ENCODE data around the gene SELP.

The SELP gene

DNA sequence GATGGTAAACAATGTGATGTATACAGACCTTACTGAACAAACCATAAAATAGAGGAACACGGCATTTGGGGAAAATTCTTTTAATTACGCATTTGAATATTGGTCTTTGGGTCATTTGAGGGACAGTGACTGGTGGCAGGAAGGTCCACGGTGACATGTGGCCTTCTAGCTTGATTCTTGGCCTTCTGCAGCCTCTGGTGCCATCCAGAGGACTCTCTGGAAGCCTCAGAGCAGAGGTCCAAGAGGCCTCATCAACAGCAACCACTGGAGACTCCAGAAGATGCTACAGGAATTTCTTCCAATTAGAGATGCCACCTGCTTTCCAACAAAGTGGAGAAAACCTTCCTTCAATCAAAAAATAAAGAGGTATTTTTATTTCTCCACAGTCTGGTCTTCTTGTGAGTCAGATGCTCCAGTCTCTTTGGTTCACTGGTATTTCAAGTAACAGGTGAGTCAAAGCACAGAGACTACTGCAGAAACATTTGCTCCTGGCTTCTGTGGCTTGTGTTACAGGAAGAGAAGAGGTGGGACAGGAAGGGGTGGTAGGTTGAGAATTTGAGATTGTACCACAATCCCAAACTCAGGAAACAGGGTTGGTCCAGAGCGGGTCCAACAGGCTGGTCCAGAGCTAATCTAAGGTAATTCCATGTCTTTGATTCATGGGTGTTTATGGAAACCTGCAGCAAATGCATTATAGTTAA lies 41.0 kb downstream of the SELP start:
- no peaks in the 10 kb centered on the region for H3K9me3 ChIP-seq (replicated peaks; ENCODE audit: low read length)
- no peak overlapping the region for H3K9ac ChIP-seq (ENCODE audit: low read depth, low read length)
- H3K27me3 ChIP-seq (ENCODE audit: control insufficient read depth, insufficient read depth, low read length): peaks cover 35% of the 10 kb centered on the region
- no peak overlapping the region for H3K4me3 ChIP-seq (ENCODE audit: low read length)
- no peaks in the 10 kb centered on the region for H3K36me3 ChIP-seq (ENCODE audit: insufficient read depth, low read length)
- H3K4me2 ChIP-seq (ENCODE audit: low read length): no peak overlapping the region
- H3K4me1 ChIP-seq (ENCODE audit: control insufficient read depth, insufficient read depth, low read length): no peaks in the 10 kb centered on the region

DNA sequence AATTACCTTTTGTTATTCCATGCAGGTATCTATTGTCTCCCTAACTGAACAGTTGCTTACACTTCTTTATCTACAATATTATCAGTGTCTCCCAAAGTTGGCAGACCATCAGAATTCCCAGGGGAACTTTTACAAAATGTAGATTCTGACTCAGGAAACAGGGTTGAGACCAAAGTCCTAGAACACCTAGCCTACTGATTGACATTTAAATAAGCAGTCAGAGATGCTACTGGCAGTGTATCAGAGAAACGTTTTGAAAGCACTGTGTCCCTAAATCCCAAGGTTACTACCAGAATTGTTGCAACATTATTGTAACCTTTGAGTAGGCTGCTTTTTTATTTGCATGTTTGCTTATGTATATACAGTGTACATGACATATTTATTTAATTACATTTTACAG lies 41.8 kb downstream of the SELP start:
- H3K4me3 ChIP-seq (ENCODE audit: low read length): no peak overlapping the region
- H3K9ac ChIP-seq (ENCODE audit: low read depth, low read length): no peak overlapping the region
- no peaks in the 10 kb centered on the region for H3K9me3 ChIP-seq (replicated peaks; ENCODE audit: low read length)
- no peaks in the 10 kb centered on the region for H3K36me3 ChIP-seq (ENCODE audit: insufficient read depth, low read length)
- H3K27me3 ChIP-seq (ENCODE audit: control insufficient read depth, insufficient read depth, low read length): peaks cover 40% of the 10 kb centered on the region
- H3K4me1 ChIP-seq (ENCODE audit: control insufficient read depth, insufficient read depth, low read length): no peaks in the 10 kb centered on the region
- H3K4me2 ChIP-seq (ENCODE audit: low read length): no peak overlapping the region

DNA sequence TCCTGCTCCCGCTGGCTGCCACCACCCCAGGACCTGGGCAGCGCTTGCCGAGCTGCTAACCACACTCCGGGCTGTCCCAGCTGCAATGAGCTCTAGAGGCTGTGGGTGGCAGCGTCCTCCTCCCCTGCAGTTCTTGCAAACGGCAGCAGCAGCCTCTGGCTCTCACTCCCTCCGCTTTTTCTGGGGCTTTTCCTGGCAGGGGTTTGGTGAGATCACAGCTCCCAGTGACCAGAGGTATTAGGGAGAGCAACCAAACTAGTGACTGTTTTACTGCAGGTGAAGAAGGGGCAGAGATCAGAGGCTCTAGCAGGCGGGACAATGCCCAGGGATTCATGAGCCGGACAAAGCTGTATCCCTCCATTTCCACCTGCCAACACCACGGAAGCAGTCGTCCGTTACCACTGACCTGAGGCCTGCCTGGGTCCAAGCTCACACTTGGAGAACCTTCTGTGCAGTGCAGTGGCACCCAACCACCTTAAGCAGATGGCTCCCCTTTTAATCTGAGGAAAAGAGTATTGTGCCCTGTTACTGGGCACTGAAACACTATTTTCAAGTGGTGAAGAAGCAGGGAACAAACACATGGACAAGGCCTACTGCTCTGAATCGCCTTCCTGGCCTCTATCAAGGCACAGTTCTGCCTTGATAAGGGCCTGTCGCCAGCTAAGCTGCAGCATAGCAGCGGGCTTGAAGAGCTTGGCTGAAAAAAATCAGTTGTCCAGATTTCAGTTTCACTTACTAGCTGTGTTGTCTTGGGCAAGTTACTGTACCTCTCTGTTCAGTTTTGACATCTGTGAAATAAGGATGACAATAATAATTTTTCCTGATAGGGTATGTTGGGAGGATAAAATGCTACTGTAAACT lies 43.3 kb downstream of the SELP start, which contains the start of gene F5:
Gene F5, minus strand, starts transcription at position 87 of the 861 bp plus-strand sequence. CDS start 95 bp downstream, outside the sequence.
- no peaks in the 10 kb centered on the region for H3K9me3 ChIP-seq (replicated peaks; ENCODE audit: low read length)
- peaks cover 38% of the 10 kb centered on the region for H3K27me3 ChIP-seq (ENCODE audit: control insufficient read depth, insufficient read depth, low read length)
- no peak within 1 kb of the TSS for H3K9ac ChIP-seq (ENCODE audit: low read depth, low read length)
- no peaks in the 10 kb centered on the region for H3K4me1 ChIP-seq (ENCODE audit: control insufficient read depth, insufficient read depth, low read length)
- peak within 1 kb of the TSS; percentile 60 for H3K4me2 ChIP-seq (ENCODE audit: low read length)
- H3K4me3 ChIP-seq (ENCODE audit: low read length): peak within 1 kb of the TSS; percentile 23
- no peaks in the 10 kb centered on the region for H3K36me3 ChIP-seq (ENCODE audit: insufficient read depth, low read length)

DNA sequence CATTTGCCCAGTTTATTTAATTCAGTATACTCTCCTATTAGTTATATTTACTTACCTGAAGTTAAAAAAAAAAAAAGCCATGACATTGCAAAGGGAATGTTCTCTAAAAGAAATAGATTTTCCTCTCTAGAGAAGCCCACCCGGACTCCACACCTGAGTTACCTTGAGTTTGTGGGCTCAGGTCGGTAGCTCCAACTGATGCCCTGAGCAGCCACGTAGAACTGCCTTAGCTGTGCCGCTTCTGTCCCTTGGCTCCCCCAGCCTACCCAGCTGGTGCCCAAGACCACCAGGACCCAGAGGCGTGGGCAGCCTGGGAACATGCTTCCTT lies 43.9 kb downstream of the SELP start:
- H3K27me3 ChIP-seq (ENCODE audit: control insufficient read depth, insufficient read depth, low read length): peaks cover 38% of the 10 kb centered on the region
- H3K4me1 ChIP-seq (ENCODE audit: control insufficient read depth, insufficient read depth, low read length): no peaks in the 10 kb centered on the region
- H3K4me3 ChIP-seq (ENCODE audit: low read length): no peak overlapping the region
- peak overlapping the region; percentile 15 for H3K4me2 ChIP-seq (ENCODE audit: low read length)
- H3K9me3 ChIP-seq (replicated peaks; ENCODE audit: low read length): no peaks in the 10 kb centered on the region
- no peak overlapping the region for H3K9ac ChIP-seq (ENCODE audit: low read depth, low read length)
- H3K36me3 ChIP-seq (ENCODE audit: insufficient read depth, low read length): no peaks in the 10 kb centered on the region

DNA sequence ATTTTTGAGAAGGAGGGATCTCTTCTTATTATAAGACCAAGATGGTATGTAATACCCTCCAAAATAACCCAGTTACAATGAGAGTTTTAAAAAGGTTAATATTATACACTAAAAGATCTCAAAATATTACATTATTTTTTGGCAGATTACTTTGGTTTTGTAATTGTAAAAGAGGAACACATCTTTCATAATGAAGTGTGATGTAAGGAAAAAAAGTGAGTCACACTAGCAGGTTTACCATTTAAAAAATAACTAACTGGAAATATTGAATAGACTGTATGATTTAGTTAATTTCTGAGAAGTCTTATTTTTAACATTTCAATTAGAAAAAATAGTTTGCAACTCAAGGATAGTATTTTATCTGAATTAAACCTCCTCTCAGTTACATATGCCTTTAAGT lies 44.7 kb downstream of the SELP start:
- no peak overlapping the region for H3K9ac ChIP-seq (ENCODE audit: low read depth, low read length)
- peaks cover 41% of the 10 kb centered on the region for H3K27me3 ChIP-seq (ENCODE audit: control insufficient read depth, insufficient read depth, low read length)
- no peaks in the 10 kb centered on the region for H3K9me3 ChIP-seq (replicated peaks; ENCODE audit: low read length)
- H3K4me2 ChIP-seq (ENCODE audit: low read length): no peak overlapping the region
- no peaks in the 10 kb centered on the region for H3K4me1 ChIP-seq (ENCODE audit: control insufficient read depth, insufficient read depth, low read length)
- no peak overlapping the region for H3K4me3 ChIP-seq (ENCODE audit: low read length)
- no peaks in the 10 kb centered on the region for H3K36me3 ChIP-seq (ENCODE audit: insufficient read depth, low read length)

DNA sequence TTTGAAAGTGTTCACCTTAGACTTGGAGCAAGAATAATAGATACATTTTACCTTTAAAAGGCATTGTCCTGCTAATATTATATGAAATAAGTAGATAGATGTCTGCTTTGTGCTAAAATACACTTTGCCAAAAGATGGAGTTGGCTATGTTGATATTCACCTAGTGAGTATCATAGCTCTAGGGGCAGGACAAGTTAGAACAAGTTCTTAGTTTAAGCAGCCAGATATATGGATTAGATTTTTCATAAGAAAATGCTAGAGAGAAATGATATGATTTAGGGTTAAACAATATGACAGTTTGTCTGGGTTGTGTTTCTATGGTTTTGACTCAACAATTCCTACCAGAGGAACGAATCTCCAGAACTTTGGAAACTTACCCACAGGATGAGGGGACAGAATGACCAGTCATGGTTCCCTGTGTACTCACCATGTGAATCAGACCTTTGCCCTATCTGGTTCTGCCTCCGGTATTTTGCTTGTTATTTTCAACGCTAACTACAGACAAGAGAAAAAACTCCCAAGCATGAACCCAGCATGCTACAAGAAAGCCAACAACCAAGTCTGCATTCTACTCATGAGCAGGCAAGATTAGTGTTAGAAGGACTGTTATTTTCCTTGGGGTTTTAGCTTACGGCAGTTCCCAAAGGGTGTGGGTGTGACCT lies 45.3 kb downstream of the SELP start:
- H3K4me1 ChIP-seq (ENCODE audit: control insufficient read depth, insufficient read depth, low read length): no peaks in the 10 kb centered on the region
- H3K9ac ChIP-seq (ENCODE audit: low read depth, low read length): no peak overlapping the region
- H3K4me2 ChIP-seq (ENCODE audit: low read length): no peak overlapping the region
- no peaks in the 10 kb centered on the region for H3K9me3 ChIP-seq (replicated peaks; ENCODE audit: low read length)
- H3K4me3 ChIP-seq (ENCODE audit: low read length): no peak overlapping the region
- peaks cover 41% of the 10 kb centered on the region for H3K27me3 ChIP-seq (ENCODE audit: control insufficient read depth, insufficient read depth, low read length)
- no peaks in the 10 kb centered on the region for H3K36me3 ChIP-seq (ENCODE audit: insufficient read depth, low read length)

DNA sequence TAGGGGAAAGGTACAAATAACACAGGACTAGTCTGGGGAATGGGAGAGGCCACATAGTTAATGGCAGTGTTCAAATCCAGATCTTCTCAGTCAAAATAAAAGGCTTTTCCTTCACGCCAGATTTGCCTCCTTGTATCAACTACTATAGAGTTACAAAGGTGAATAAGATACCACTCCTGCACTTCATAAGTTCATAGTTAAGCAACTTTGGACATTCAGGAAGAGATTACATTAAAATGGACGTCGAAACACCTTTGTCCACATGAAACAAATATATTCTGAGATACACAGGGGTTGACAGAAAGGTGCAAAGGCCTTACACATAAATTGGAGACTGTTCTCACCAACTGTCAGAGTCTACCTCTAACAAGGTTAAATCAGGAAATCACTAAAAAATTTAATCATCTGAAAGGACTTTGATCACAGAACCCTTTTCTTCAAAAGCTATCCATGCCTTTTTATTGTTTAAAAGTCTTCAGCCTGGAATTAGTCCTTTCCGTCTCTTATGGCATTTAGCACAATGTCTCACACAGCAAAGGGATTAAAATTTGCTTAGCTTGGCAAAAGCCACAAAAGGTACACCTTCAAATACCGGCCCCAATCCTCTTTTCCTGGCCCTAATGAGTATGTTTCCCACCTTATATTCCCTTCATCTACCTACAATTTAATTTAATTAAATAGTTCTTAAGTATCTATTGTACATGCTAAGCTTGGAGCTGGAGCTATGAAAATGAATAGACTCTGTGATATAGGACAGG lies 51.8 kb downstream of the SELP start:
- H3K36me3 ChIP-seq (ENCODE audit: insufficient read depth, low read length): no peaks in the 10 kb centered on the region
- H3K27me3 ChIP-seq (ENCODE audit: control insufficient read depth, insufficient read depth, low read length): peaks cover 34% of the 10 kb centered on the region
- H3K4me3 ChIP-seq (ENCODE audit: low read length): no peak overlapping the region
- H3K9me3 ChIP-seq (replicated peaks; ENCODE audit: low read length): no peaks in the 10 kb centered on the region
- H3K4me2 ChIP-seq (ENCODE audit: low read length): no peak overlapping the region
- H3K9ac ChIP-seq (ENCODE audit: low read depth, low read length): no peak overlapping the region
- no peaks in the 10 kb centered on the region for H3K4me1 ChIP-seq (ENCODE audit: control insufficient read depth, insufficient read depth, low read length)

DNA sequence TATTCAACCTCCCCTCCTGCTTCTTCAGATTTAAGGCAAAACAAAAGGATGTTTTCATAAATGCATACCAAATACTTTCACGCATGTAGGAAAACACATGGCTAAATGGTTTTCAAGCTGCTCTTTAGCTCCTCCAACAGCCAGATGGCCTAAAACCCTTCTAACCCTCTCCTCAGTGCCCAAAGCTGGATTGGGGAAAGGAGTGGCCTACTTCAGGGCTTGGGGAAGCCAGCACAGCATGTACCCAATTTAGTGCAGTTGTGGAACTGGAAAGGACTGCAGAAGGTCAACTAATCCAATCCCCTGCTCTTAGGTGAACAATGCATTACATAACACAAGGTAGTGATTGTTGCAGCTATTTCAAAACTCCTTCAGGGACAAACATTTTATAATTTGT lies 53.0 kb downstream of the SELP start:
- no peak overlapping the region for H3K9ac ChIP-seq (ENCODE audit: low read depth, low read length)
- H3K4me2 ChIP-seq (ENCODE audit: low read length): no peak overlapping the region
- H3K4me3 ChIP-seq (ENCODE audit: low read length): no peak overlapping the region
- H3K9me3 ChIP-seq (replicated peaks; ENCODE audit: low read length): no peaks in the 10 kb centered on the region
- H3K36me3 ChIP-seq (ENCODE audit: insufficient read depth, low read length): no peaks in the 10 kb centered on the region
- peaks cover 28% of the 10 kb centered on the region for H3K27me3 ChIP-seq (ENCODE audit: control insufficient read depth, insufficient read depth, low read length)
- no peaks in the 10 kb centered on the region for H3K4me1 ChIP-seq (ENCODE audit: control insufficient read depth, insufficient read depth, low read length)

DNA sequence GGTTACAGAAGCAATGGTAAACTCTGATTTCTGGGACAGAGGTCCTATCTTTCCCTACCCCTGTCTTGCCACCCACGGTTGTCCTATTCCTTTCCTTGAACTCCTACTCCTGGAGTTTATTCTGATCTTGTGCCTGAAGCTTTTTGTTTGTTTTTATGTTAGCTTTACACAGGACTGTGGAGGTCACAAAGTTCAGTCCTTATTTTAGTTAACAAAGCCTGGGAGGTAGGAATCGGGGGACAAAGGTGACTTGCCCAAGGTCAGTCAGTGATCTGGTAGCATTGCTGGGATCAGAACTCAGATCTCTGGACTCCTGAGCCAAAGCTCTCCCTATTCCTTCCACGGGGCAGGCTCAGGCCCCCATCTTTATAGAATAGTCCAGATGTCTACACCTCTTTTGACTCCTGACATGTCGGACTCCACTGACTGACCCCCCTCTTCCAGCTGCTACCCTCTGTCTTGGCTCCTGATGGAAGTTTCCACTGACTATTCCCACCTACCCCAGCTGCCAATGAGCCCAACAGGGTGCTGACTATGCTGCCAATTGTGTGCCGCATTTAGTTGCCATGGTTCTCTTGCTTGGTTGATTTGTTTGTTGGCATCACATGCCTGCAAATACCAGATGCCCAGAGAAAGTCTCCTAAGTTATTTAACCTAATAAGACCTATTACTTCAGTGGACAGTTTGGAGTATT lies 53.5 kb downstream of the SELP start:
- Histone ChIP-seq H3K4me3 (ENCODE audit: low read length) (no peak overlapping the region), H3K9me3 (replicated peaks; ENCODE audit: low read length) (no peaks in the 10 kb centered on the region), H3K4me1 (ENCODE audit: control insufficient read depth, insufficient read depth, low read length) (no peaks in the 10 kb centered on the region), H3K27me3 (ENCODE audit: control insufficient read depth, insufficient read depth, low read length) (peaks cover 28% of the 10 kb centered on the region), H3K36me3 (ENCODE audit: insufficient read depth, low read length) (no peaks in the 10 kb centered on the region), H3K4me2 (ENCODE audit: low read length) (no peak overlapping the region), H3K9ac (ENCODE audit: low read depth, low read length) (no peak overlapping the region)

DNA sequence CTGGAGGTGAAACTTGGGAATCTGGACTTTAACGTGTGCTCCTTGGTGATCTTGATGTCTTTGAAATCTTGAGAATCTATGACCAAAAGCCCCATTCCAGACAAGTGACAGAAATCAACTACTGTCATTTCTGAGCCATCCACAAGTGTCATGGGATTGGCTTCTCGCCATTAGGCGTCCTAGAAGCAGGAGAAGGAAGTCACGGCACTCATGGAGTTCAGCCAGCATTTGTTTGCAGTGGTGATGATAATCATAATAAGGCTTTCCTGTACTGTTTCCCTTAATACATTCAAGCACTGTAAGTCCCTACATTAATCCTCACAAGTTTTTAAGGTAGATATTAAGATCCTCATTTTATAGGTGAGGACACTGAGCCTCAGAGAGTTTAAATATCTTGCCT lies 55.6 kb downstream of the SELP start:
- H3K27me3 ChIP-seq (ENCODE audit: control insufficient read depth, insufficient read depth, low read length): peaks cover 25% of the 10 kb centered on the region
- H3K4me2 ChIP-seq (ENCODE audit: low read length): no peak overlapping the region
- H3K9ac ChIP-seq (ENCODE audit: low read depth, low read length): no peak overlapping the region
- no peaks in the 10 kb centered on the region for H3K4me1 ChIP-seq (ENCODE audit: control insufficient read depth, insufficient read depth, low read length)
- no peaks in the 10 kb centered on the region for H3K36me3 ChIP-seq (ENCODE audit: insufficient read depth, low read length)
- no peaks in the 10 kb centered on the region for H3K9me3 ChIP-seq (replicated peaks; ENCODE audit: low read length)
- H3K4me3 ChIP-seq (ENCODE audit: low read length): no peak overlapping the region

DNA sequence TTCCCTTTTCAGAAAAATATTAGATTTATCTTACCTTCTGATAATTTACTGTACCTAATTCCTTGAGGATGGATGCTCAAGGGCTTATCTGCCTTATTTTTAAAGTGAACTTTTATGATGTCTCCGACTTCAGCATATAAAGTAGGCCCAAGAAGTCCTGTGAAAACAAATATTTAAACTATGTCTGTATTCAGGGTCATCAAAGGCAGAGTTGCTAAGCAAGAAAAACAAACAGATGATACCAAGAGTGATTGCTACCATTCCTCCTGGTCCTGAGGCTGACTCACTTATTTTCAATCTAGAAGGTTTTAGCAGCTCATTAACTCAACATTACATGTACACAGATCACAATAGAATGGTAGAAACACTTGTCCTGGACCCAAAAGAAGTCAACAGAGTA lies 57.7 kb downstream of the SELP start:
- H3K9ac ChIP-seq (ENCODE audit: low read depth, low read length): no peak overlapping the region
- H3K27me3 ChIP-seq (ENCODE audit: control insufficient read depth, insufficient read depth, low read length): peaks cover 25% of the 10 kb centered on the region
- H3K4me1 ChIP-seq (ENCODE audit: control insufficient read depth, insufficient read depth, low read length): no peaks in the 10 kb centered on the region
- no peaks in the 10 kb centered on the region for H3K36me3 ChIP-seq (ENCODE audit: insufficient read depth, low read length)
- no peak overlapping the region for H3K4me3 ChIP-seq (ENCODE audit: low read length)
- no peak overlapping the region for H3K4me2 ChIP-seq (ENCODE audit: low read length)
- no peaks in the 10 kb centered on the region for H3K9me3 ChIP-seq (replicated peaks; ENCODE audit: low read length)

Data from skeletal muscle satellite cell (primary cell).